Endodermal cell (in vitro differentiated cells): ENCODE results near the gene RNF126. TPM values are rescaled to one million over a fixed set of nuclear protein-coding genes. Genes with fewer than 3 reads are reported as not detected.
A peak's percentile ranks its signal among the peaks of the same experiment; 100 is the strongest.

Experiments used
- DNase-seq: peaks from one replicate; pipeline ENCODE4 v3.0.0-alpha.2; 2017
- H3K27ac ChIP-seq: 2 replicates; pipeline ENCODE4 v1.5.1; 2013; ENCODE audit warnings: mild to moderate bottlenecking, low read depth, low read length, moderate library complexity
- H3K27me3 ChIP-seq: 2 replicates; pipeline ENCODE4 v1.6.1; 2013; ENCODE audit warnings: mild to moderate bottlenecking, low read length, moderate library complexity; ENCODE audit not compliant: insufficient read depth, control insufficient read depth, poor library complexity, severe bottlenecking
- H3K36me3 ChIP-seq: 2 replicates; pipeline ENCODE4 v1.7.0; 2013; ENCODE audit warnings: mild to moderate bottlenecking, low read length, moderate library complexity; ENCODE audit not compliant: control insufficient read depth, insufficient read depth
- H3K4me1 ChIP-seq: one replicate; pipeline ENCODE4 v1.7.0; 2013; ENCODE audit warnings: low read length; ENCODE audit not compliant: control insufficient read depth, insufficient read depth
- H3K4me3 ChIP-seq: 2 replicates; pipeline ENCODE4 v1.5.1; 2013; ENCODE audit warnings: mild to moderate bottlenecking, low read length, moderate library complexity
- H3K9ac ChIP-seq: 2 replicates; pipeline ENCODE4 v1.6.1; 2013; ENCODE audit warnings: mild to moderate bottlenecking, low read length, moderate library complexity; ENCODE audit not compliant: poor library complexity, severe bottlenecking; ENCODE audit errors: extremely low read depth
- H3K9me3 ChIP-seq: 2 replicates; pipeline ENCODE4 v1.6.1; 2013; ENCODE audit warnings: mild to moderate bottlenecking, low read length, moderate library complexity; ENCODE audit not compliant: control insufficient read depth
- H3K27ac Mint-ChIP-seq: 2 replicates; pipeline ENCODE4 v1.8.0; 2020; ENCODE audit warnings: mixed read lengths
- H3K27me3 Mint-ChIP-seq: 2 replicates; pipeline ENCODE4 v1.8.0; 2021; ENCODE audit warnings: mild to moderate bottlenecking, mixed read lengths; ENCODE audit not compliant: insufficient read depth
- H3K36me3 Mint-ChIP-seq: 2 replicates; pipeline ENCODE4 v1.8.0; 2020; ENCODE audit warnings: low read depth, mixed read lengths
- H3K4me1 Mint-ChIP-seq: 2 replicates; pipeline ENCODE4 v1.8.0; 2020; ENCODE audit warnings: mixed read lengths
- H3K4me3 Mint-ChIP-seq: 2 replicates; pipeline ENCODE4 v1.8.0; 2020; ENCODE audit warnings: mild to moderate bottlenecking, moderate library complexity, mixed read lengths
- H3K9me3 Mint-ChIP-seq: 2 replicates; pipeline ENCODE4 v1.8.0; 2020; ENCODE audit warnings: mild to moderate bottlenecking, mixed read lengths
- WGBS, 2 experiments: methylation state at CpG; one replicate each; pipeline versions ENCODE4 v1.1.5 to v1.1.7; 2013; ENCODE audit warnings: missing lambda C conversion rate in 2 of 2, mixed read lengths in 1 of 2; ENCODE audit not compliant: insufficient coverage in 1 of 2, insufficient read length in 1 of 2; 5-methylcytosine and 5-hydroxymethylcytosine counted together
- total RNA-seq, 2 donors: library from RNA; stranded (reverse); fragmentation: NEBNext Ultra II Directional in 1 of 2; extraction: Animal tissue kit (Norgen Biotek cat#: 25700) in 1 of 2; gene quantifications; 2 replicates in 1 of 2; 3 replicates in 1 of 2; pipeline ENCODE4 v1.2.1, GENCODE V29; 2021
- TF ChIP-seq, protein P1 (sequence below): fragments of 200-600 bp; sonication (generic); conservative IDR thresholded peaks from 2 replicates; pipeline ENCODE4 v1.5.0; 2021; ENCODE audit warnings: antibody characterized with exemption, mild to moderate bottlenecking

RNF126 gene
- total RNA-seq, 2 donors from 2014 or later = 49.1 to 66.4 TPM

DNA sequence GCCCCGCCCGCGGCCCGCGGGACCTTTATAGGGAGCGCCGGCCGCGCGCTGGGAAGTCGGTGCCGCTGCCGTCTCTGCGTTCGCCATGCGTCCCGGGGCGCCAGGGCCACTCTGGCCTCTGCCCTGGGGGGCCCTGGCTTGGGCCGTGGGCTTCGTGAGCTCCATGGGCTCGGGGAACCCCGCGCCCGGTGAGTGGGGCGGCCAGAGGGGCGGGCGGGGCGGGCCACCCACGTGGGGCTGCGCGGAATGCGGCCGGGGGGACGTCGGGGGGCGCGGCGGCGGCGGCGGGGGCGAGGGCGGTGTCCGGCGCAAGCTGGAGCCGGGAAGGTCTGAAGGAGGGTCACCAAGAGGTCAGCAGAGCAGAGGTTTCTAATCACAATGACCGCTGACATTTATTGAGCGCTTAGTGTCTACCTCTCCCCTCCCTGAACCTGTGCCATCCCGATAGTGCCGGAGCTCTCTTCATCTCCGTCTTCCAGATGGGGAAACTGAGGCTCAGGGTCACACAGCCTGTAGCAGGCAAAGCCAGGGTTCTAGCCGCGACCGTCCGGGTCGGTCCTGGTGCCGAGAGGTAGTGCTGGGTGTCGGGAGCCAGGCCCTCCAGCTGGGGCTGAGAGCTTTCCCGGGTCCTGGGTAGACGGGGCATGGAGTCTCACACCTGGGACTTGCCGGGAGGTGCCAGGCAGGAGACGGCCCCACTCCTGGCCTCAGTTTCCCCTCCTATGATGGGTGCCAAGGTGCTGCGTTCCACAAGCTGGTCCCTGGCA is 13.5 kb upstream of the RNF126 start, which contains the start of gene FSTL3:
Gene FSTL3, plus strand, starts transcription at position 54 of the 767 bp plus-strand sequence. Its CDS starts 32 bp downstream, at position 86.
- Mint-ChIP-seq H3K27ac (no peak within 1 kb of the TSS), H3K27me3 (peaks cover 29% of the 10 kb centered on the region), H3K36me3 (no peaks in the 10 kb centered on the region), H3K9me3 (no peaks in the 10 kb centered on the region), H3K4me1 (peaks cover 4% of the 10 kb centered on the region), H3K4me3 (peak within 1 kb of the TSS; percentile 35)
- Histone ChIP-seq H3K9me3 (no peaks in the 10 kb centered on the region), H3K4me1 (no peaks in the 10 kb centered on the region), H3K27ac (no peak within 1 kb of the TSS), H3K36me3 (no peaks in the 10 kb centered on the region), H3K27me3 (peaks cover 16% of the 10 kb centered on the region), H3K9ac (no peak within 1 kb of the TSS), H3K4me3 (no peak within 1 kb of the TSS)
- 21 to 49% methylated on average over 20 to 63 of the region's 63 CpGs for WGBS, 2 experiments
- peak; percentile 52 for DNase-seq
- TF ChIP-seq, protein P1, sequence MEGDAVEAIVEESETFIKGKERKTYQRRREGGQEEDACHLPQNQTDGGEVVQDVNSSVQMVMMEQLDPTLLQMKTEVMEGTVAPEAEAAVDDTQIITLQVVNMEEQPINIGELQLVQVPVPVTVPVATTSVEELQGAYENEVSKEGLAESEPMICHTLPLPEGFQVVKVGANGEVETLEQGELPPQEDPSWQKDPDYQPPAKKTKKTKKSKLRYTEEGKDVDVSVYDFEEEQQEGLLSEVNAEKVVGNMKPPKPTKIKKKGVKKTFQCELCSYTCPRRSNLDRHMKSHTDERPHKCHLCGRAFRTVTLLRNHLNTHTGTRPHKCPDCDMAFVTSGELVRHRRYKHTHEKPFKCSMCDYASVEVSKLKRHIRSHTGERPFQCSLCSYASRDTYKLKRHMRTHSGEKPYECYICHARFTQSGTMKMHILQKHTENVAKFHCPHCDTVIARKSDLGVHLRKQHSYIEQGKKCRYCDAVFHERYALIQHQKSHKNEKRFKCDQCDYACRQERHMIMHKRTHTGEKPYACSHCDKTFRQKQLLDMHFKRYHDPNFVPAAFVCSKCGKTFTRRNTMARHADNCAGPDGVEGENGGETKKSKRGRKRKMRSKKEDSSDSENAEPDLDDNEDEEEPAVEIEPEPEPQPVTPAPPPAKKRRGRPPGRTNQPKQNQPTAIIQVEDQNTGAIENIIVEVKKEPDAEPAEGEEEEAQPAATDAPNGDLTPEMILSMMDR = no peak

DNA sequence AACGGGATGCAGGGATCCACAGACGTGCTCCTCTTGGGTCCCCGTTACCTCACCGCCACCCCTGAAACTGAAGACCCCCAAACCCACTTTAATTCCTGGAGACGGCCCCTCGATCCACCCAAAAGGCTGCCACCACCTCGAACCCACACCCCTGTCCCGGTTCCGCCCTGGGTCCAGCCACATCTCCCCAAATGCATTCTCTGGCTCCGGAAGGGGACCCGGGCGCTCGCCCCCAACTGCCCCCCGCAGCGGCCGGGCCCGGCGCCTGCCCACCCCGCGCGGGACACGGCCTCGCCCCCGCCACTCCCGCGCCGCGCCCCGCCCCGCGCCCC is 13.0 kb upstream of the RNF126 start:
- no peaks in the 10 kb centered on the region for H3K4me1 ChIP-seq
- Mint-ChIP-seq H3K9me3 (no peaks in the 10 kb centered on the region), H3K27ac (no peak overlapping the region), H3K27me3 (peaks cover 29% of the 10 kb centered on the region), H3K36me3 (no peaks in the 10 kb centered on the region), H3K4me3 (peak overlapping the region; percentile 35), H3K4me1 (peaks cover 4% of the 10 kb centered on the region)
- no peak overlapping the region for H3K4me3 ChIP-seq
- TF ChIP-seq, protein P1 = no peak
- H3K9me3 ChIP-seq = no peaks in the 10 kb centered on the region
- peaks cover 16% of the 10 kb centered on the region for H3K27me3 ChIP-seq
- H3K27ac ChIP-seq = no peak overlapping the region
- no peak overlapping the region for H3K9ac ChIP-seq
- no peak for DNase-seq
- WGBS, 2 experiments = 33 to 59% methylated on average over 2 to 31 of the region's 31 CpGs
- no peaks in the 10 kb centered on the region for H3K36me3 ChIP-seq

DNA sequence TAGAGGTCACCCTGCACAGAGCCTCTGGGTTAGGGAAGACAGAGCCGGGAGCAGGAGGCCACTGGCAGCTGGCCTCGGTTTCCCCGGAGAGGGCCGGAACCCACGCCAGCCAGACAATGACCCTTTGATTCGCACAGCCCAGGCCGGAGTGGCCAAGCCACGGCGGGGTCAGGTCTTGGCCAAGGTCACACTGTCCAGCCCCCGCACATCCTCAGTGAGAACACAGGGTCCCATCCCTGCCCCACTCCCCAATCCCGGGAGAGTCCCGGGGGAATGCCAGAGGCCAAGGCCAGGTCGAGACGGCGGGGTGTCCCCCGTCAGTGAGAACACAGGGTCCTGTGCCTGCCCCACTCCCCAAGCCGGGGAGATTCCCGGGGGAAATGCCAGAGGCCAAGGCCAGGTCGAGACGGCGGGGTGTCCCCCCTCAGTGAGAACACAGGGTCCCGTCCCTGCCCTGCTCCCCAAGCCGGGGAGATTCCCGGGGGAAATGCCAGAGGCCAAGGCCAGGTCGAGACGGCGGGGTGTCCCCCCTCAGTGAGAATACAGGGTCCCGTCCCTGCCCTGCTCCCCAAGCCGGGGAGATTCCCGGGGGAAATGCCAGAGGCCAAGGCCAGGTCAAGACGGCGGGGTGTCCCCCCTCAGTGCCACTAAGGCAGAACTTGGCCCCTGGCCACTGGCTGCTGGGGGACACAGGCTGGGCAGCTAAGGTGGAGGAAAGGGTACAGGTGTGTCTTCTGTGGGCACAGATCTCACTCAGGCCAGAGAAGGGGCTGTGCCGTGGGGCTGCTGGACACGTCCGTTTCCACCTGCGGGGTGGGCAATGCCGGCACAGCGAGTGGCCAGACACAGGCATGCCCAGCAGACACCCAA is 11.5 kb upstream of the RNF126 start:
- Mint-ChIP-seq H3K27me3 (peaks cover 29% of the 10 kb centered on the region), H3K9me3 (peaks cover 3% of the 10 kb centered on the region), H3K4me3 (no peak overlapping the region), H3K4me1 (peaks cover 3% of the 10 kb centered on the region), H3K36me3 (no peaks in the 10 kb centered on the region), H3K27ac (no peak overlapping the region)
- TF ChIP-seq, protein P1 = no peak
- no peak overlapping the region for H3K9ac ChIP-seq
- no peaks in the 10 kb centered on the region for H3K36me3 ChIP-seq
- no peak overlapping the region for H3K27ac ChIP-seq
- 89 to 90% methylated on average over 19 to 38 of the region's 38 CpGs for WGBS, 2 experiments
- H3K9me3 ChIP-seq = no peaks in the 10 kb centered on the region
- peaks cover 16% of the 10 kb centered on the region for H3K27me3 ChIP-seq
- no peak for DNase-seq
- H3K4me1 ChIP-seq = no peaks in the 10 kb centered on the region
- H3K4me3 ChIP-seq = no peak overlapping the region
